NCI-H226 (cell line): ENCODE measurements around the gene SIPA1L2.
"Not testable (repeated sequence)": the region's sequence is repeated elsewhere in the genome, so short reads cannot be mapped to it uniquely, and the experiment has no call there.

Source experiments
- DNase-seq: peaks from one replicate; pipeline ENCODE4 v3.0.0-alpha.2; 2015

SIPA1L2 gene

GRCh38 chr1:232614811-232615210 is 15.1 kb downstream of the SIPA1L2 start:
- DNase-seq, result no peak

GRCh38 chr1:232613752-232614381 is 16.1 kb downstream of the SIPA1L2 start:
- DNase-seq, result peak; percentile 74

GRCh38 chr1:232612836-232613235 is 17.1 kb downstream of the SIPA1L2 start:
- not testable (repeated sequence) for DNase-seq

- no peak for DNase-seq
Measured at GRCh38 chr1:232611834-232612233, 18.1 kb downstream of the SIPA1L2 start.

- not testable (repeated sequence) for DNase-seq
Measured at GRCh38 chr1:232610902-232611745, 18.8 kb downstream of the SIPA1L2 start.

GRCh38 chr1:232610192-232610901 is 19.6 kb downstream of the SIPA1L2 start:
- DNase-seq, result no peak

GRCh38 chr1:232608427-232608826 is 21.5 kb downstream of the SIPA1L2 start:
- no peak for DNase-seq

GRCh38 chr1:232602622-232603021 is 27.3 kb downstream of the SIPA1L2 start:
- no peak for DNase-seq

- DNase-seq, result no peak
Measured at GRCh38 chr1:232600424-232601258, 29.3 kb downstream of the SIPA1L2 start.

GRCh38 chr1:232599178-232600041 is 30.5 kb downstream of the SIPA1L2 start:
- DNase-seq, result no peak

GRCh38 chr1:232598837-232599177 is 31.1 kb downstream of the SIPA1L2 start:
- DNase-seq, result no peak

GRCh38 chr1:232598133-232598532 is 31.8 kb downstream of the SIPA1L2 start:
- no peak for DNase-seq

GRCh38 chr1:232597721-232598120 is 32.2 kb downstream of the SIPA1L2 start:
- DNase-seq, result no peak

- no peak for DNase-seq
Measured at GRCh38 chr1:232596666-232597303, 33.1 kb downstream of the SIPA1L2 start.

GRCh38 chr1:232594768-232595698 is 34.9 kb downstream of the SIPA1L2 start:
- DNase-seq, result no peak

- no peak for DNase-seq
Measured at GRCh38 chr1:232593717-232594502, 36.0 kb downstream of the SIPA1L2 start.

GRCh38 chr1:232591344-232591743 is 38.6 kb downstream of the SIPA1L2 start:
- no peak for DNase-seq

- no peak for DNase-seq
Measured at GRCh38 chr1:232590744-232591082, 39.2 kb downstream of the SIPA1L2 start.
